SKM-1 treated with dmso at 0.1 percent for 144 hours (cell line): ENCODE data around the gene TRMT10C.
A peak's percentile ranks its signal among the peaks of the same experiment; 100 is the strongest.
"Not testable (repeated sequence)": the region's sequence is repeated elsewhere in the genome, so short reads cannot be mapped to it uniquely, and the experiment has no call there.

Experiments used
- DNase-seq: peaks from one replicate; lab custom pipeline; 2025; ENCODE audit not compliant: unreplicated experiment; lab: John Stamatoyannopoulos, UW

The TRMT10C gene

GRCh38 chr3:101561630-101562328 is at the start of gene TRMT10C:
TSS of gene TRMT10C (plus strand) at chr3:101561868. CDS start at chr3:101564782, 2,914 bp downstream.
- DNase-seq: peak; percentile 85

GRCh38 chr3:101512396-101512645 is 49.3 kb upstream of the TRMT10C start:
- no peak for DNase-seq

- peak; percentile 64 for DNase-seq
Observed at GRCh38 chr3:101512646-101513418, 48.8 kb upstream of the TRMT10C start, which contains the start of gene SENP7. TSS of gene SENP7 (minus strand) at chr3:101513212. CDS start at chr3:101513130, 82 bp downstream.

GRCh38 chr3:101513419-101513986 is 48.2 kb upstream of the TRMT10C start:
- DNase-seq: peak; percentile 64

GRCh38 chr3:101518421-101518871 is 43.2 kb upstream of the TRMT10C start:
- no peak for DNase-seq

- no peak for DNase-seq
Observed at GRCh38 chr3:101519685-101520365, 41.8 kb upstream of the TRMT10C start.

- DNase-seq: no peak
Observed at GRCh38 chr3:101521211-101521701, 40.4 kb upstream of the TRMT10C start.

- DNase-seq: no peak
Observed at GRCh38 chr3:101527441-101527840, 34.2 kb upstream of the TRMT10C start.

GRCh38 chr3:101527906-101528305 is 33.8 kb upstream of the TRMT10C start:
- DNase-seq: no peak

GRCh38 chr3:101529816-101530685 is 31.6 kb upstream of the TRMT10C start:
- no peak for DNase-seq

- DNase-seq: no peak
Observed at GRCh38 chr3:101530686-101531047, 31.0 kb upstream of the TRMT10C start.

GRCh38 chr3:101531473-101532086 is 30.1 kb upstream of the TRMT10C start:
- DNase-seq: no peak

GRCh38 chr3:101532783-101533602 is 28.7 kb upstream of the TRMT10C start:
- no peak for DNase-seq

GRCh38 chr3:101533603-101533968 is 28.1 kb upstream of the TRMT10C start:
- no peak for DNase-seq

- no peak for DNase-seq
Observed at GRCh38 chr3:101535221-101535620, 26.4 kb upstream of the TRMT10C start.

- no peak for DNase-seq
Observed at GRCh38 chr3:101536266-101536665, 25.4 kb upstream of the TRMT10C start.

- not testable (repeated sequence) for DNase-seq
Observed at GRCh38 chr3:101536955-101537354, 24.7 kb upstream of the TRMT10C start.

GRCh38 chr3:101542957-101543356 is 18.7 kb upstream of the TRMT10C start:
- DNase-seq: no peak

GRCh38 chr3:101544161-101544850 is 17.4 kb upstream of the TRMT10C start:
- no peak for DNase-seq
